HepG2 (cell line): ENCODE results near the gene NCBP2. TPM values are rescaled to one million over a fixed set of nuclear protein-coding genes. Genes with fewer than 3 reads are reported as not detected.

Experiments used
- ATAC-seq: fragments of 200-7000 bp; cut with Tn5 transposase; 3 replicates; pipeline ENCODE4 v1.9.1; 2020; ENCODE audit warnings: mild to moderate bottlenecking, moderate library complexity
- BruUV-seq: library from RNA; stranded (reverse); fragments of 400-500 nt; replicated peaks from 2 replicates; lab custom pipeline; 2021; lab: Mats Ljungman, UMichigan
- CTCF ChIA-PET: fragments of 300-600 bp; formaldehyde crosslinking; extraction: SDS; loops from one replicate; lab custom pipeline; 2021; ENCODE audit warnings: low total read pairs, inconsistent platforms, low intra/inter-chr PET ratio; lab: Yijun Ruan, JAX
- POLR2A ChIA-PET: fragments of 350-600 bp; sonication (Branson Sonifier 250); formaldehyde crosslinking; loops from one replicate; lab custom pipeline; 2020; ENCODE audit warnings: antibody characterized with exemption, inconsistent platforms; lab: Yijun Ruan, JAX
- DNase-seq: peaks from one replicate; pipeline ENCODE4 v3.0.0-alpha.2; 2015; ENCODE audit warnings: low spot score
- FAIRE-seq: peaks from 3 replicates; lab custom pipeline; 2011; peaks lifted over from hg19 to GRCh38; lab: Jason Lieb, UNC
- H2AFZ ChIP-seq: one replicate; pipeline ENCODE4 v1.6.1; 2011; ENCODE audit warnings: low read length, inconsistent platforms
- H3K27ac ChIP-seq: fragments of 300-600 bp; 3 replicates; pipeline ENCODE4 v1.8.0; 2011; ENCODE audit warnings: mixed run types, mild to moderate bottlenecking, mixed read lengths, low read length, inconsistent platforms; ENCODE audit not compliant: insufficient read depth; ENCODE audit errors: extremely low read length
- H3K27me3 ChIP-seq, 2 experiments: fragments of 200-600 bp in 1 of 2; 2 replicates in 1 of 2; 3 replicates in 1 of 2; pipeline versions ENCODE4 v1.6.0 to v1.8.0; 2011; ENCODE audit warnings: low read length in 2 of 2, mild to moderate bottlenecking in 2 of 2, moderate library complexity in 2 of 2, inconsistent platforms in 1 of 2; ENCODE audit not compliant: insufficient read depth in 2 of 2, control insufficient read depth in 1 of 2
- H3K36me3 ChIP-seq, 2 experiments: fragments of 200-600 bp in 1 of 2; replicated peaks in 1 of 2; 2 replicates in 1 of 2; 3 replicates in 1 of 2; pipeline versions ENCODE4 v1.5.1 to v1.8.0; 2011; ENCODE audit warnings: low read length in 2 of 2, inconsistent platforms in 1 of 2; ENCODE audit not compliant: insufficient read depth in 2 of 2, control insufficient read depth in 1 of 2
- H3K4me1 ChIP-seq: 2 replicates; pipeline ENCODE4 v1.5.1; 2012; ENCODE audit warnings: low read length, inconsistent platforms; ENCODE audit not compliant: insufficient read depth
- H3K4me2 ChIP-seq: 2 replicates; pipeline ENCODE4 v1.6.0; 2011; ENCODE audit warnings: low read depth, low read length, inconsistent platforms
- H3K4me3 ChIP-seq, 3 experiments: fragments of 200-600 bp in 1 of 3; sonication (generic), shearing (Covaris generic) in 1 of 3; replicated peaks in 1 of 3; 2 replicates each; pipeline ENCODE4 v1.5.1; 2011 to 2016; ENCODE audit warnings: low read length in 3 of 3, inconsistent platforms in 2 of 3, low read depth in 2 of 3, mild to moderate bottlenecking in 2 of 3, control low read depth in 1 of 3, mixed read lengths in 1 of 3; ENCODE audit not compliant: insufficient read depth in 1 of 3
- H3K79me2 ChIP-seq: one replicate; pipeline ENCODE4 v1.6.1; 2011; ENCODE audit warnings: low read length, inconsistent platforms; ENCODE audit not compliant: insufficient read depth
- H3K9ac ChIP-seq: 2 replicates; pipeline ENCODE4 v1.6.0; 2011; ENCODE audit warnings: mild to moderate bottlenecking, low read depth, low read length, inconsistent platforms; ENCODE audit not compliant: insufficient read depth
- H3K9me3 ChIP-seq: 2 replicates; pipeline ENCODE4 v1.5.1; 2012; ENCODE audit warnings: mild to moderate bottlenecking, low read length
- H4K20me1 ChIP-seq: 2 replicates; pipeline ENCODE4 v1.6.0; 2011; ENCODE audit warnings: inconsistent platforms, mild to moderate bottlenecking, low read length, moderate library complexity; ENCODE audit not compliant: insufficient read depth
- ATF5 ChIP-seq: sonication (generic); formaldehyde crosslinking; IDR thresholded peaks from 2 replicates; pipeline ENCODE4 v1.4.0; 2020; ENCODE audit warnings: mild to moderate bottlenecking, low read depth, missing genetic modification reagents
- BCL6 ChIP-seq: IDR thresholded peaks from 2 replicates; pipeline ENCODE4 v1.6.1; 2016; ENCODE audit warnings: missing genetic modification reagents, missing compliant biosample characterization
- E2F2 ChIP-seq: sonication (generic); formaldehyde crosslinking; IDR thresholded peaks from 2 replicates; pipeline ENCODE4 v1.4.0; 2020; ENCODE audit warnings: missing genetic modification reagents, borderline replicate concordance
- KIAA2018 ChIP-seq: sonication (generic); formaldehyde crosslinking; IDR thresholded peaks from 2 replicates; pipeline ENCODE4 v1.5.0; 2020; ENCODE audit warnings: mild to moderate bottlenecking, missing genetic modification reagents, borderline replicate concordance
- MYPOP ChIP-seq: sonication (generic); formaldehyde crosslinking; IDR thresholded peaks from 2 replicates; pipeline ENCODE4 v1.8.1; 2023; ENCODE audit warnings: mild to moderate bottlenecking, moderate library complexity, missing genetic modification reagents
- PAWR ChIP-seq: sonication (generic); formaldehyde crosslinking; IDR thresholded peaks from 2 replicates; pipeline ENCODE4 v1.4.0; 2020; ENCODE audit warnings: missing genetic modification reagents, mild to moderate bottlenecking, borderline replicate concordance
- SETDB1 ChIP-seq: sonication (generic); formaldehyde crosslinking; IDR thresholded peaks from 2 replicates; pipeline ENCODE4 v1.5.1; 2020; ENCODE audit warnings: missing genetic modification reagents, mild to moderate bottlenecking, borderline replicate concordance
- ZNF12 ChIP-seq: sonication (generic); formaldehyde crosslinking; IDR thresholded peaks from 2 replicates; pipeline ENCODE4 v1.5.0; 2020; ENCODE audit warnings: missing genetic modification reagents
- ZNF333 ChIP-seq: sonication (generic); formaldehyde crosslinking; IDR thresholded peaks from 2 replicates; pipeline ENCODE4 v1.4.0; 2020; ENCODE audit warnings: mild to moderate bottlenecking, missing genetic modification reagents, borderline replicate concordance
- ZUFSP ChIP-seq: sonication (generic); formaldehyde crosslinking; IDR thresholded peaks from 2 replicates; pipeline ENCODE4 v1.9.0; 2021; ENCODE audit warnings: missing genetic modification reagents, mild to moderate bottlenecking, borderline replicate concordance
- WGBS: methylation state at CpG from one replicate; pipeline ENCODE4 v1.1.6; 2017; ENCODE audit warnings: low lambda C conversion rate; 5-methylcytosine and 5-hydroxymethylcytosine counted together
- in situ Hi-C: cut with HindIII; loops from 2 replicates; pipeline ENCODE4 v1.10.0; 2017; ENCODE audit warnings: low pct_unique_long_range_greater_than_20kb; ENCODE audit not compliant: extremely low pct_ligation_motif_present
- intact Hi-C: fragments of 100-400 bp; cut with micrococcal nuclease; formaldehyde crosslinking; loops from one replicate; pipeline ENCODE4 v1.10.0; 2022; ENCODE audit not compliant: unreplicated experiment
- polyA plus RNA-seq, 8 experiments: library from polyadenylated mRNA; depleted of rRNA in 3 of 8; stranded (reverse) in 7 of 8; unstranded in 1 of 8; fragments of >200 nt; fragmentation: Illumina TruSeq in 4 of 8; extraction: Trizol in 4 of 8; gene quantifications; 2 replicates each; pipeline versions ENCODE4 v1.2.1 to v1.2.3, GENCODE V29; 2011 to 2016; ENCODE audit warnings: low read depth in 4 of 8, missing spikeins in 1 of 8, mixed read lengths in 1 of 8; ENCODE audit not compliant: insufficient read depth in 1 of 8
- total RNA-seq, 5 experiments: library from RNA; depleted of rRNA; stranded (reverse); fragments of >200 nt; fragmentation: Illumina TruSeq; extraction: Trizol; gene quantifications; 2 replicates each; pipeline ENCODE4 v1.2.3, GENCODE V29; 2016; ENCODE audit warnings: low read depth in 1 of 5

NCBP2 gene
- total and polyA plus RNA-seq, 2 of the 13 experiments (the other 11 are each of a cell fraction or from before 2014, with no cell fraction given), result 58.7 to 95.5 TPM

GRCh38 chr3:196949750-196950149, 7.4 kb upstream of the NCBP2 start:
- H3K79me2 ChIP-seq, result no peaks in the 10 kb centered on the region
- peak overlapping the region; percentile 52 for H3K4me2 ChIP-seq
- intact Hi-C loops, result loop anchor here (2.0 kb wide), 1 partner anchor 21 kb away; no protein-coding TSS in a partner anchor
- H2AFZ ChIP-seq, result no peak overlapping the region
- H3K4me1 ChIP-seq, result peaks cover 84% of the 10 kb centered on the region
- BruUV-seq, result no TSS peak
- ATAC-seq, result no peak
- peak overlapping the region; percentile 11 for H3K27ac ChIP-seq
- no peak for FAIRE-seq
- DNase-seq, result no peak
- H3K9me3 ChIP-seq, result no peaks in the 10 kb centered on the region
- H3K9ac ChIP-seq, result no peak overlapping the region
- no peaks in the 10 kb centered on the region for H3K27me3 ChIP-seq
- ChIA-PET CTCF (interaction anchor here (1.9 kb wide), 1 partner anchor 20 kb away, joined by 15 read pairs; the partner anchor contains the start of gene PIGZ), POLR2A (no interaction called here)
- in situ Hi-C loops, result no loop called here
- H3K36me3 ChIP-seq, result peaks cover 0 to 3% of the 10 kb centered on the region in 2 experiments; a peak in 1 of 5 replicates
- H4K20me1 ChIP-seq, result no peaks in the 10 kb centered on the region
- WGBS, result 98% methylated on average over 6 of the region's 6 CpGs
- peak overlapping the region in 1 of 3 experiments; percentile 18; a peak in 1 of 6 replicates for H3K4me3 ChIP-seq
- no peak for TF ChIP-seq ZNF12 (CRISPR knock-in tag)
- no peak for TF ChIP-seq BCL6 (CRISPR knock-in tag)
- no peak for TF ChIP-seq MYPOP
- TF ChIP-seq KIAA2018, result no peak
- no peak for TF ChIP-seq ATF5 (CRISPR knock-in tag)
- no peak for TF ChIP-seq PAWR (CRISPR knock-in tag)
- TF ChIP-seq ZNF333, result no peak
- no peak for TF ChIP-seq SETDB1 (CRISPR knock-in tag)
- no peak for TF ChIP-seq ZUFSP (CRISPR knock-in tag)
- TF ChIP-seq E2F2 (CRISPR knock-in tag), result no peak
